ENCODE measurements around the gene PRKCB. TPM values are rescaled to one million over a fixed set of nuclear protein-coding genes. Genes with fewer than 3 reads are reported as not detected.
"Not testable (repeated sequence)": the region's sequence is repeated elsewhere in the genome, so short reads cannot be mapped to it uniquely, and the experiment has no call there.

PRKCB gene
- total and polyA plus RNA-seq, 12 donors = 0.30 to 8.8 (median 1.1) TPM

DNA sequence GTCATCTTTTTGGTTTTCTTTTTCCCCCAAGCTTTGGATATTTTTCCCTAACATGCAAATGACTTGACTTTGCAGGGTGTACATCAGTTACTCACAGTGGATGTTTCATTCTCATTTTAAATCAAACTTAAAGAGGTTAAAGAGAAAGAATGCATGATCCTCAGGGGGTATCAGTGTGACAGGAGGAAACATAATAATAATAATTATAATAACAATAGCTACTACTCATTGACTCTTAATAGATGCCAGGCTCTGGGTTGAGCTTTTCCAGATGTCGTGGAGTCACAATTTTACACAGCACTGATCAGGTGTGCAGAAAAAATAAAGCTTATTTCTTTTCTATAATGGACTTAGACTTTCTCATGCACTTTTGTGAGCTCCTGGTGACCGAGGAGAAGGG lies 263.1 kb downstream of the PRKCB start:
- no peaks in the 10 kb centered on the region for H3K9me3 ChIP-seq
- ATAC-seq (no peak), DNase-seq (no peak)
- TF ChIP-seq CTCF (IDR thresholded peaks at IDR 0.05) = no peak
- peaks cover 0 to 26% (median 0%) of the 10 kb centered on the region in 9 donors for H3K36me3 ChIP-seq
- H3K27ac ChIP-seq = no peak overlapping the region
- no peak overlapping the region for H3K4me3 ChIP-seq
- H3K27me3 ChIP-seq = no peaks in the 10 kb centered on the region
- intact Hi-C loops (cut with DNase I) = no loop called here
- WGBS, 2 donors = 55 to 66% methylated on average over 2 of the region's 2 CpGs
- H3K4me1 ChIP-seq = no peaks in the 10 kb centered on the region

DNA sequence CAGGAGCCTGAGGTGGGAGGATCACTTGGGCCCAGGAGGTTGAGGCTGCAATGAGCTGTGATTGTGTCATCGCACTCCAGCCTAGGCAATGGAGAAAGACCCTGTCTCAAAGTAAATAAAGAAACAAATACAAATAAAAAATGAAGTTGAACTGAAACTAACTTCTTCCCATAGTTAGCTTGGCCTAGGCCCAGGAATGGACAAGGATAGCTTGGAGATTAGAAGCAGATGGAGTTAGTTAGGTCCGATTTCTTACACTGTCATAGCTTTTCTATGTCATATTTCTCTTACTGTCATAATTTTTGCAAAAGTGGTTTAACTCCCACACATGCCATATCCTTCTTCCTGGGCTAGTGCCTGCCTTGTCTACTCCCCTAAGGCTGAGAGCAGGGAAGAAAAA lies 265.6 kb downstream of the PRKCB start:
- WGBS, 2 donors = 76 to 85% methylated on average over 2 of the region's 2 CpGs
- intact Hi-C loops (cut with DNase I) = no loop called here
- Histone ChIP-seq H3K27ac (no peak overlapping the region), H3K4me3 (no peak overlapping the region), H3K9me3 (no peaks in the 10 kb centered on the region), H3K27me3 (no peaks in the 10 kb centered on the region), H3K36me3 (peaks cover 0 to 5% (median 0%) of the 10 kb centered on the region in 9 donors), H3K4me1 (no peaks in the 10 kb centered on the region)
- DNase-seq (no peak), ATAC-seq (no peak)
- TF ChIP-seq CTCF (IDR thresholded peaks at IDR 0.05) = no peak

DNA sequence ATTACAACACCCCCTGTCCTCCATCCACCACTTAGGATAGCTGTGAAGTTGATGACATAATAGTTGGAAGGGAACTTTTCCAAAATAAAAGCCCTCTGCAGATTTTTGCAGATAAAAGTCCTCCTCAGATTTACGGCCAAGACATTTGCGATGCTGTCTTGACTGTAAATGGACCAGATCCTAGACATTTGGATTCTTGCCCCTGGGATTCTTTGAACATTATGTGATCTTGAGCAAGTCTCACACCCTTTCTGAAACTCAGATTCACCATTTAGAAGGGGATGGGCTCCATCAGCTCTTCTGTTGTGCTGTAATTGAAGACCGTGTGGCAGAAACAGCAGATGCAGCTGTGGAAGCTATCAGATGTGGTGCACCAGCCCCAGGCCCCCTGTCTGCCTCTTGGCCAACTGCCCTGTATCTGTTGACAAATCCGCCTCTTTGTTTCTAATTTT lies 266.5 kb downstream of the PRKCB start:
- no peak for DNase-seq
- ATAC-seq = no peak
- Histone ChIP-seq H3K36me3 (peaks cover 0 to 5% (median 0%) of the 10 kb centered on the region in 9 donors), H3K4me1 (no peaks in the 10 kb centered on the region), H3K27ac (no peak overlapping the region), H3K9me3 (no peaks in the 10 kb centered on the region), H3K27me3 (no peaks in the 10 kb centered on the region), H3K4me3 (no peak overlapping the region)
- 63 to 71% methylated on average over 4 of the region's 4 CpGs for WGBS, 2 donors
- intact Hi-C loops (cut with DNase I) = no loop called here
- no peak for TF ChIP-seq CTCF (IDR thresholded peaks at IDR 0.05)

DNA sequence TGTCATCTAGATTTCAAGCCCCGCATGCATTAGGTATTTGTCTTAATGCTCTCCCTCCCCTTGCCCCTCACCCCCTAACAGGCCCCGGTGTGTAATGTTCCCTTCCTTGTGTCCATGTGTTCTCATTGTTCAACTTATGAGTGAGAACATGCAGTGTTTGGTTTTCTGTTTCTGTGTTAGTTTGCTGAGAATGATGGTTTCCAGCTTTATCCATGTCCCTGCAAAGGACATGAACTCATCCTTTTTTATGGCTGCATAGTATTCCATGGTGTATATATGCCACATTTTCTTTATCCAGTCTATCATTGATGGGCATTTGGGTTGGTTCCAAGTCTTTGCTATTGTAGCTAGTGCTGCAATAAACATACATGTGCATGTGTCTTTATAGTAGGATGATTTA lies 269.7 kb downstream of the PRKCB start:
- 92 to 93% methylated on average over 2 of the region's 2 CpGs for WGBS, 2 donors
- H3K27ac ChIP-seq; intact Hi-C loops (cut with DNase I); H3K4me3 ChIP-seq; DNase-seq; H3K9me3 ChIP-seq; H3K4me1 ChIP-seq; H3K36me3 ChIP-seq; H3K27me3 ChIP-seq; ATAC-seq: not testable (repeated sequence)

DNA sequence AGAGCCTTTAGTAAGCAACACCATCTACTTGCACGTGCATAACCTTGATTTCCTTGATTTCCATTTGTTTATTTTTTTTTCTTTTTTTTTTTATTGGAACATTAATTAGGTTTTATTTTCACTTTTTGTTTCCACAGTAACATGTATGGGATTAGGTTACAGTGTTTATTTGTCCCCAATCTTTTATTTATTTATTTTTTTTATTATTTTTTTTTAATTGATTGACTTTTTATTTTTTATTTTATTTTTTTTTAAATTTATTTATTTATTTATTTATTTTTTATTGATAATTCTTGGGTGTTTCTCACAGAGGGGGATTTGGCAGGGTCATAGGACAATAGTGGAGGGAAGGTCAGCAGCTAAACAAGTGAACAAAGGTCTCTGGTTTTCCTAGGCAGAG lies 272.3 kb downstream of the PRKCB start:
- H3K27ac ChIP-seq; H3K4me1 ChIP-seq; H3K36me3 ChIP-seq; ATAC-seq; H3K27me3 ChIP-seq; H3K9me3 ChIP-seq; H3K4me3 ChIP-seq; DNase-seq; intact Hi-C loops (cut with DNase I): not testable (repeated sequence)
- WGBS, 2 donors = 85 to 86% methylated on average over 1 of the region's 1 CpG
